K562 (cell line): Measurements from ENCODE around the gene SRPK3. TPM values are rescaled to one million over a fixed set of nuclear protein-coding genes. Genes with fewer than 3 reads are reported as not detected.

ENCODE experiments used
- ELF2 ChIP-seq: fragments of 250-450 bp; sonication (Bioruptor Pico); IDR thresholded peaks from 2 replicates; pipeline ENCODE4 v1.5.0; 2021; ENCODE audit warnings: mild to moderate bottlenecking
- ETV1 ChIP-seq: fragments of 450-650 bp; conservative IDR thresholded peaks from 2 replicates; pipeline ENCODE4 v1.6.1; 2016; ENCODE audit warnings: missing genetic modification characterization, control low read depth, low read depth, missing compliant biosample characterization
- NBN ChIP-seq: fragments of 450-650 bp; IDR thresholded peaks from 2 replicates; pipeline ENCODE4 v1.6.1; 2016; ENCODE audit warnings: low read depth, mild to moderate bottlenecking
- SMAD1 ChIP-seq: fragments of 150-350 bp; IDR thresholded peaks from 2 replicates; pipeline ENCODE4 v1.6.1; 2014; ENCODE audit warnings: low read length, low read depth; ENCODE audit not compliant: partially characterized antibody
- SMARCE1 ChIP-seq: fragments of 450-650 bp; IDR thresholded peaks from 2 replicates; pipeline ENCODE4 v1.7.1; 2016; ENCODE audit warnings: mild to moderate bottlenecking
- TAF1 ChIP-seq: IDR thresholded peaks from 2 replicates; pipeline ENCODE4 v1.6.1; 2011; ENCODE audit warnings: mild to moderate bottlenecking, low read length, moderate library complexity; ENCODE audit not compliant: insufficient read depth, control insufficient read depth, severe bottlenecking; ENCODE audit errors: extremely low read depth
- TCF3 ChIP-seq: sonication (generic); formaldehyde crosslinking; IDR thresholded peaks from 2 replicates; pipeline ENCODE4 v1.4.0; 2020; ENCODE audit warnings: mild to moderate bottlenecking, missing genetic modification reagents
- TRIM24 ChIP-seq, 2 experiments: fragments of 450-650 bp; IDR thresholded peaks; 2 replicates each; pipeline ENCODE4 v1.6.1; 2016
- ZNF134 ChIP-seq: fragments of 250-450 bp; sonication (Bioruptor Pico); conservative IDR thresholded peaks from 2 replicates; pipeline ENCODE4 v1.4.0; 2020
- ZNF407 ChIP-seq: fragments of 450-650 bp; IDR thresholded peaks from 2 replicates; pipeline ENCODE4 v1.6.1; 2016; ENCODE audit warnings: low read depth
- polyA plus RNA-seq, 8 experiments: library from polyadenylated mRNA; depleted of rRNA in 4 of 8; stranded (reverse) in 5 of 8; unstranded in 3 of 8; fragments of >200 nt; fragmentation: Nextera tagmentation in 2 of 8; fragmentation: Illumina TruSeq in 1 of 8; extraction: Ambion mirVana in 2 of 8; extraction: Trizol in 1 of 8; gene quantifications; 2 replicates each; pipeline versions ENCODE4 v1.2.1 to v1.2.3, GENCODE V29; 2011 to 2014; ENCODE audit warnings: inconsistent platforms in 1 of 8, missing spikeins in 1 of 8
- total RNA-seq, 7 experiments: library from RNA; depleted of rRNA in 6 of 7; stranded (reverse); fragments of >200 nt in 6 of 7; fragmentation: Illumina TruSeq in 2 of 7; extraction: Trizol in 2 of 7; gene quantifications; 2 replicates each; pipeline versions ENCODE4 v1.2.1 to v1.2.3, GENCODE V29; 2011 to 2021; ENCODE audit warnings: low replicate concordance in 1 of 7

Gene SRPK3
- total and polyA plus RNA-seq, 9 of the 15 experiments (the other 6 are each of a cell fraction or from before 2014, with no cell fraction given) = 0.01 to 0.09 (median 0.04) TPM; not detected in 2

GRCh38 chrX:153766098-153766817, 14.6 kb upstream of the SRPK3 start (continued):
- 0 out of 4 replicates have a peak, but pooled peaks of 1 of the 2 experiments have one; percentile 10 for TF ChIP-seq TRIM24 (IDR thresholded peaks at IDR 0.05)
- no peak for TF ChIP-seq ZNF407
- peak; percentile 37 for TF ChIP-seq TAF1
- TF ChIP-seq ETV1 (tag) = peak; percentile 55
- no peak for TF ChIP-seq ZNF134 (CRISPR knock-in tag)
- TF ChIP-seq SMARCE1 = peak; percentile 77
- no peak for TF ChIP-seq TCF3
- peak; percentile 9 for TF ChIP-seq SMAD1
- 0 out of 2 replicates have a peak, but pooled peaks have one; percentile 14 for TF ChIP-seq ELF2
- 0 out of 2 replicates have a peak, but pooled peaks have one; percentile 26 for TF ChIP-seq NBN
- TF ChIP-seq, all 486 proteins: peak for 53
